K562 (cell line): Measurements from ENCODE around the gene TMEM184A. TPM values are rescaled to one million over a fixed set of nuclear protein-coding genes. Genes with fewer than 3 reads are reported as not detected.

Source experiments
- HMGXB4 ChIP-seq: sonication (generic); formaldehyde crosslinking; IDR thresholded peaks from 2 replicates; pipeline ENCODE4 v1.8.1; 2023; ENCODE audit warnings: mild to moderate bottlenecking, missing genetic modification reagents
- JUND ChIP-seq, 2 experiments: IDR thresholded peaks; 2 replicates in 1 of 2; 3 replicates in 1 of 2; pipeline ENCODE4 v1.6.1; 2011; ENCODE audit warnings: borderline replicate concordance in 2 of 2, low read depth in 2 of 2, low read length in 2 of 2, improper control_type of control experiment in 1 of 2, missing biosample characterization in 1 of 2, missing genetic modification characterization in 1 of 2, missing genetic modification reagents in 1 of 2
- POLR2A ChIP-seq: fragments of 450-650 bp; conservative IDR thresholded peaks from 2 replicates; pipeline ENCODE4 v1.6.1; 2016
- SMAD3 ChIP-seq: fragments of 450-650 bp; formaldehyde crosslinking; conservative IDR thresholded peaks from 2 replicates; pipeline ENCODE4 v1.4.0; 2020; ENCODE audit warnings: mild to moderate bottlenecking
- VEZF1 ChIP-seq: fragments of 200-800 bp; sonication (Bioruptor generic); IDR thresholded peaks from 2 replicates; pipeline ENCODE4 v1.6.1; 2017; ENCODE audit warnings: missing genetic modification characterization, missing compliant biosample characterization
- WHSC1 ChIP-seq: IDR thresholded peaks from one replicate; pipeline ENCODE4 v1.6.1; 2012; ENCODE audit warnings: low read length, control low read depth, inconsistent platforms
- ZBTB33 ChIP-seq: sonication (generic); formaldehyde crosslinking; IDR thresholded peaks from 2 replicates; pipeline ENCODE4 v1.8.1; 2023; ENCODE audit warnings: mild to moderate bottlenecking, missing genetic modification reagents
- ZFP36 ChIP-seq: fragments of 150-350 bp; IDR thresholded peaks from 2 replicates; pipeline ENCODE4 v1.6.1; 2018; ENCODE audit warnings: low read length, low read depth; ENCODE audit not compliant: partially characterized antibody
- ZNF347 ChIP-seq: fragments of 450-650 bp; formaldehyde crosslinking; IDR thresholded peaks from 2 replicates; pipeline ENCODE4 v1.4.0; 2020; ENCODE audit warnings: low read depth, mild to moderate bottlenecking, moderate library complexity
- polyA plus RNA-seq, 8 experiments: library from polyadenylated mRNA; depleted of rRNA in 4 of 8; stranded (reverse) in 5 of 8; unstranded in 3 of 8; fragments of >200 nt; fragmentation: Nextera tagmentation in 2 of 8; fragmentation: Illumina TruSeq in 1 of 8; extraction: Ambion mirVana in 2 of 8; extraction: Trizol in 1 of 8; gene quantifications; 2 replicates each; pipeline versions ENCODE4 v1.2.1 to v1.2.3, GENCODE V29; 2011 to 2014; ENCODE audit warnings: inconsistent platforms in 1 of 8, missing spikeins in 1 of 8
- total RNA-seq, 7 experiments: library from RNA; depleted of rRNA in 6 of 7; stranded (reverse); fragments of >200 nt in 6 of 7; fragmentation: Illumina TruSeq in 2 of 7; extraction: Trizol in 2 of 7; gene quantifications; 2 replicates each; pipeline versions ENCODE4 v1.2.1 to v1.2.3, GENCODE V29; 2011 to 2021; ENCODE audit warnings: low replicate concordance in 1 of 7

Gene TMEM184A
- total and polyA plus RNA-seq, 9 of the 15 experiments (the other 6 are each of a cell fraction or from before 2014, with no cell fraction given), result 0.10 to 0.18 (median 0.11) TPM; not detected in 6

GRCh38 chr7:1503816-1504775, 51.9 kb downstream of the TMEM184A start, which contains the start of gene INTS1 (continued):
- TF ChIP-seq HMGXB4 (CRISPR knock-in tag) (peak; percentile 72; the same call in 1 of the 2 replicates), WHSC1 (no peak), VEZF1 (peak; percentile 71), ZFP36 (no peak), ZNF347 (CRISPR knock-in tag) (no peak), POLR2A (peak; percentile 82), JUND (IDR thresholded peaks at IDR 0.05; ENCODE audit: borderline replicate concordance, low read depth, low read length) (peak; percentile 71), JUND (tag; IDR thresholded peaks at IDR 0.05; ENCODE audit: borderline replicate concordance, low read depth, low read length) (no peak), SMAD3 (CRISPR knock-in tag) (no peak), ZBTB33 (no peak; the same call in 1 of the 2 replicates)
